Central memory CD8-positive, alpha-beta T cell (primary cell): ENCODE measurements around the gene RPL29.

ENCODE experiments used
- ATAC-seq: fragments of 150-1000 bp; cut with Tn5 transposase; replicated peaks from 2 replicates; pipeline ENCODE4 v1.10.0; 2022; ENCODE audit warnings: mild to moderate bottlenecking, moderate FRiP score, moderate number of reproducible peaks; ENCODE audit not compliant: poor library complexity, severe bottlenecking; ENCODE audit errors: extremely low read depth
- DNase-seq, 2 donors: peaks; one replicate each; pipeline ENCODE4 v3.0.0; 2021; ENCODE audit warnings: low spot score in 2 of 2
- H3K27ac Mint-ChIP-seq: one replicate; pipeline ENCODE4 v1.8.0; 2022; ENCODE audit warnings: low read depth, mild to moderate bottlenecking, moderate library complexity, mixed read lengths
- H3K27me3 Mint-ChIP-seq: one replicate; pipeline ENCODE4 v1.8.0; 2022; ENCODE audit warnings: mixed read lengths
- H3K36me3 Mint-ChIP-seq: one replicate; pipeline ENCODE4 v1.8.0; 2022; ENCODE audit warnings: mild to moderate bottlenecking, moderate library complexity, mixed read lengths; ENCODE audit not compliant: insufficient read depth
- H3K4me1 Mint-ChIP-seq: one replicate; pipeline ENCODE4 v1.8.0; 2022; ENCODE audit warnings: mixed read lengths
- H3K4me3 Mint-ChIP-seq: one replicate; pipeline ENCODE4 v1.8.0; 2022; ENCODE audit warnings: mild to moderate bottlenecking, moderate library complexity, mixed read lengths
- H3K9me3 Mint-ChIP-seq: one replicate; pipeline ENCODE4 v1.8.0; 2022; ENCODE audit warnings: mixed read lengths

Gene RPL29

GRCh38 chr3:51961602-51962569 is 33.8 kb downstream of the RPL29 start:
- no peak for ATAC-seq
- no peak overlapping the region for H3K27ac Mint-ChIP-seq
- H3K4me3 Mint-ChIP-seq = no peak overlapping the region
- H3K4me1 Mint-ChIP-seq = peaks cover 17% of the 10 kb centered on the region
- H3K9me3 Mint-ChIP-seq = no peaks in the 10 kb centered on the region
- peaks cover 8% of the 10 kb centered on the region for H3K27me3 Mint-ChIP-seq
- DNase-seq = no peak
- H3K36me3 Mint-ChIP-seq = peaks cover 4% of the 10 kb centered on the region

- H3K27ac Mint-ChIP-seq = no peak overlapping the region
Observed at GRCh38 chr3:51961011-51961410, 34.7 kb downstream of the RPL29 start.

GRCh38 chr3:51960386-51960785 is 35.3 kb downstream of the RPL29 start:
- H3K27ac Mint-ChIP-seq = no peak overlapping the region
- DNase-seq (no peak), ATAC-seq (no peak)
- peaks cover 17% of the 10 kb centered on the region for H3K4me1 Mint-ChIP-seq
- H3K4me3 Mint-ChIP-seq = no peak overlapping the region
- H3K36me3 Mint-ChIP-seq = peaks cover 3% of the 10 kb centered on the region
- H3K27me3 Mint-ChIP-seq = peaks cover 8% of the 10 kb centered on the region
- no peaks in the 10 kb centered on the region for H3K9me3 Mint-ChIP-seq

More at GRCh38 chr3:51961011-51961410, 34.7 kb downstream of the RPL29 start:
- H3K4me3 Mint-ChIP-seq = no peak overlapping the region
- DNase-seq = no peak
- peaks cover 8% of the 10 kb centered on the region for H3K27me3 Mint-ChIP-seq
- H3K9me3 Mint-ChIP-seq = no peaks in the 10 kb centered on the region
- H3K4me1 Mint-ChIP-seq = peaks cover 22% of the 10 kb centered on the region
- no peak for ATAC-seq
- peaks cover 4% of the 10 kb centered on the region for H3K36me3 Mint-ChIP-seq

GRCh38 chr3:51959651-51960050 is 36.0 kb downstream of the RPL29 start:
- Mint-ChIP-seq H3K36me3 (peaks cover 3% of the 10 kb centered on the region), H3K27me3 (peaks cover 15% of the 10 kb centered on the region), H3K27ac (no peak overlapping the region), H3K4me1 (peaks cover 9% of the 10 kb centered on the region), H3K4me3 (no peak overlapping the region), H3K9me3 (no peaks in the 10 kb centered on the region)
- no peak for DNase-seq
- ATAC-seq = no peak

- DNase-seq (no peak), ATAC-seq (no peak)
- Mint-ChIP-seq H3K27ac (no peak overlapping the region), H3K36me3 (peaks cover 3% of the 10 kb centered on the region), H3K9me3 (no peaks in the 10 kb centered on the region), H3K27me3 (peaks cover 22% of the 10 kb centered on the region), H3K4me1 (peaks cover 5% of the 10 kb centered on the region), H3K4me3 (no peak overlapping the region)
Observed at GRCh38 chr3:51958603-51959521, 36.8 kb downstream of the RPL29 start.

GRCh38 chr3:51957520-51958205 is 38.0 kb downstream of the RPL29 start:
- DNase-seq (no peak), ATAC-seq (no peak)
- Mint-ChIP-seq H3K27me3 (peaks cover 32% of the 10 kb centered on the region), H3K4me3 (no peak overlapping the region), H3K9me3 (no peaks in the 10 kb centered on the region), H3K36me3 (peaks cover 3% of the 10 kb centered on the region), H3K4me1 (peaks cover 5% of the 10 kb centered on the region), H3K27ac (no peak overlapping the region)

- Mint-ChIP-seq H3K9me3 (no peaks in the 10 kb centered on the region), H3K4me3 (peak overlapping the region; percentile 36), H3K36me3 (peaks cover 3% of the 10 kb centered on the region), H3K27ac (no peak overlapping the region), H3K27me3 (peaks cover 32% of the 10 kb centered on the region), H3K4me1 (peaks cover 5% of the 10 kb centered on the region)
- DNase-seq = no peak
- ATAC-seq = peak; percentile 57
Observed at GRCh38 chr3:51955893-51956770, 39.6 kb downstream of the RPL29 start.

GRCh38 chr3:51955175-51955892 is 40.4 kb downstream of the RPL29 start, which contains the start of gene GPR62:
Gene GPR62 (plus strand): TSS chr3:51955381. CDS start chr3:51955653, 272 bp downstream.
- Mint-ChIP-seq H3K36me3 (peaks cover 3% of the 10 kb centered on the region), H3K27ac (no peak within 1 kb of the TSS), H3K4me1 (peaks cover 5% of the 10 kb centered on the region), H3K4me3 (peak within 1 kb of the TSS; percentile 36), H3K27me3 (peaks cover 32% of the 10 kb centered on the region), H3K9me3 (no peaks in the 10 kb centered on the region)
- DNase-seq (no peak), ATAC-seq (no peak)

GRCh38 chr3:51954713-51955112 is 41.0 kb downstream of the RPL29 start:
- ATAC-seq (no peak), DNase-seq (no peak)
- Mint-ChIP-seq H3K27me3 (peaks cover 32% of the 10 kb centered on the region), H3K4me1 (peaks cover 5% of the 10 kb centered on the region), H3K27ac (no peak overlapping the region), H3K4me3 (no peak overlapping the region), H3K36me3 (peaks cover 3% of the 10 kb centered on the region), H3K9me3 (no peaks in the 10 kb centered on the region)

GRCh38 chr3:51954105-51954504 is 41.6 kb downstream of the RPL29 start:
- Mint-ChIP-seq H3K9me3 (no peaks in the 10 kb centered on the region), H3K27ac (no peak overlapping the region), H3K27me3 (peaks cover 32% of the 10 kb centered on the region), H3K36me3 (peaks cover 1% of the 10 kb centered on the region), H3K4me1 (peaks cover 5% of the 10 kb centered on the region), H3K4me3 (no peak overlapping the region)
- DNase-seq (no peak), ATAC-seq (no peak)

- DNase-seq (no peak), ATAC-seq (no peak)
- peaks cover 5% of the 10 kb centered on the region for H3K4me1 Mint-ChIP-seq
- peaks cover 1% of the 10 kb centered on the region for H3K36me3 Mint-ChIP-seq
- H3K27me3 Mint-ChIP-seq = peaks cover 32% of the 10 kb centered on the region
- no peak overlapping the region for H3K27ac Mint-ChIP-seq
- no peaks in the 10 kb centered on the region for H3K9me3 Mint-ChIP-seq
- no peak overlapping the region for H3K4me3 Mint-ChIP-seq
Observed at GRCh38 chr3:51953445-51953844, 42.2 kb downstream of the RPL29 start.
